Non-pigmented ciliary epithelial cell (primary cell): ENCODE results near the gene ZNF33A.
A peak's percentile ranks its signal among the peaks of the same experiment; 100 is the strongest.
"Not testable (repeated sequence)": the region's sequence is repeated elsewhere in the genome, so short reads cannot be mapped to it uniquely, and the experiment has no call there.

ENCODE experiments used
- DNase-seq: peaks from one replicate; pipeline ENCODE4 v3.0.0-alpha.2; 2010; ENCODE audit warnings: low read depth

The ZNF33A gene

DNA sequence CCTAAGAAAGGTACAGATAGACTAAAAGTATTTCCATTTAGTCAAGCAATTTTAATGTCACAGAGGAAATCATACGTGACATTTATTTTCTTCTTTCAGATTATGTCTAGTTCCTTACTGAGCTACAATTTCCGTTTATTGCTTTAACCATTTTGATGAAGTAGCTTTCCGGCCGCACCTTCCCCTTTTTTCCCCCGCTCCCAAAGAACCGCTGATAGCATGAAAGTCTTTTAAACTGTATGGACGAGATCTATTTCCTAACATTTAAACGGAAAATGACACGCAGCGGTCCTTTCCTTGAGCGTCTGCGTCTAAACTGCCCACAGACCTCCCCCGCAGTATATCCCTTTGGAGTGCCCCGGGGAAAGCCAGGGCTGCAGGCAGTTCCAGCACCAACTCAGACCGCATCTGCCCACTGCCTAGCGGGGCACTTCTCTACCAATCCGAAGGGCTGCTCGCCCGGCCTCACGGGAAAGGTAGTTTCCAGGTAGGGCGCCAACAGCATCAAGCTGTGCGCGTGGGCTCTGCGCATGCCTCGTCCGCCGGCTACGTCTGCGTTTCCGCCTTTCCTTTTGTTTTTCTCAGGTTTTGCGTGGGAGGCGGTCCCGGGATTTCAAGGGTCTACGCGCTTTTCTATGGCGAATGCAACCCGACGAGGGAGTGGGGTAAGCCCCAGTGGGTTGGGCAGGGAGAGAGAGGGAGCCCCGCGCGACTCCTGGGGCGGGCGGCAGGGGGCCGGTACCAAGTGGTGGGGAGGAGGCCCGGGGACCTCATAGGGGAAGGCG is at the start of gene ZNF33A:
ZNF33A (plus strand) TSS at position 557 of the 785 bp plus-strand sequence. CDS start 1,667 bp downstream, outside the sequence.
- peak; percentile 55 for DNase-seq

DNA sequence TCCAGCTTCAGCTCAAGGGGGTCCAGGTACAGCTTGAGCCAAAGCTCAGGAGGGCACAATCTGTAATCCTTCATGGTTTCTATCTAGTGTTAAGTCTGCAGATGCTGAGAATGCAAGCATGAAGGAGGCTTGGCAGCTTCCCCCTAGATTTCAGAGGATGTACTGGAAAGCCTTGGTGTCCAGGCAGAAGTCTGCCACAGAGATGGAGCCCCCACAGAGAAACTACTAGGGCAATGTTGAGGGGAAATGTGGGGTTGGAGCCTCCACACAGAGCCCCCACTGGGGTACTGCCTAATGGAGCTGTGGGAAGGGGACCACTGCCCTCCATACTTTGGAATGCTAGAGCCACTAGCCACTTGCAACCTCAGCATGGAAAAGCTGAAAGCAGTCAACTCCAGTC is 45.5 kb upstream of the ZNF33A start:
- DNase-seq, result no peak

DNA sequence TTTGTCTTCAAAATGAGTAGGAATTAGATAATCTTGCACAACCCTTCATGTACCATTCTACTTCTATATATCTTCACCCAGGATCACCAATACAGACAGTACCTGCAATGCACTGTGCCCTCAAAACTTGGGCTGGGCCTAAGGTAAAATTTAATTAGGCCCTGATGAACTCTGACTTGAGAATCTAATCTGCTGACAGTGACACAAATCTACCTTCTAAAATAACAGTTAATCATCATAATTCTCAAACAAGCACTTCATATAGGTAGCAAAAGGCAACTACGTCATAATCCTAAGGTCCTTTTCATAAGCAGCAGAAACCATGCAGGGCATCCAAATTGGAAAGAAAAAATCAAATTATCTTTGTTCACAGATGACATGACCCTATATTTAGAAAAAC is 38.1 kb upstream of the ZNF33A start:
- no peak for DNase-seq

DNA sequence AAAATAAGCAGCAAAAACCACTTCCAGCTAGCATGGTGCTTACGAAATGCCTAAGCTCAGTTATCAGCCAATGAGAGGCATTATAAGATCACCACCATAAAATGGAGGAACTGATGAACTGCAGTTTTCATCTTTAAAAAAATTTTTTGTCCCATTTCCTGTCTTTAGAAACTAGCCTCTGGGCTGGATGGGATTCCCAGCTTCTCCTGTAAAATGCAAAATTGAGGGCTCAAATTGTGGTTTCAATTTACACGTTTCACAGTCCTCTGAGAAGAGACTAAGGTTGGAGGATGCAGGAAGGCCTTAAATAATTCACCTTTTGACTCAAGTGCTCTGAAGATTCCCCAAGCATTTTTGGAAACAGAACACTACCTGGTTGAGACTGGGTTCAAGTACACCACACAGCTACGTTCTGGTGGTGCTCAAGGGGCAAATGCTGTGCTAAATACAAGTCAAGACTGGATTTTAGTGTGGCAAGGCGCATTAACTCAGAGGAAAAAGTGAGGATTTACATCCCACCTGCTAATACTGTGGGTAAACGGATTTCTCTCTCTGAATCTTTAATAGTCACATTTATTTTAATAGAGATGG is 35.0 kb upstream of the ZNF33A start:
- DNase-seq, result no peak

DNA sequence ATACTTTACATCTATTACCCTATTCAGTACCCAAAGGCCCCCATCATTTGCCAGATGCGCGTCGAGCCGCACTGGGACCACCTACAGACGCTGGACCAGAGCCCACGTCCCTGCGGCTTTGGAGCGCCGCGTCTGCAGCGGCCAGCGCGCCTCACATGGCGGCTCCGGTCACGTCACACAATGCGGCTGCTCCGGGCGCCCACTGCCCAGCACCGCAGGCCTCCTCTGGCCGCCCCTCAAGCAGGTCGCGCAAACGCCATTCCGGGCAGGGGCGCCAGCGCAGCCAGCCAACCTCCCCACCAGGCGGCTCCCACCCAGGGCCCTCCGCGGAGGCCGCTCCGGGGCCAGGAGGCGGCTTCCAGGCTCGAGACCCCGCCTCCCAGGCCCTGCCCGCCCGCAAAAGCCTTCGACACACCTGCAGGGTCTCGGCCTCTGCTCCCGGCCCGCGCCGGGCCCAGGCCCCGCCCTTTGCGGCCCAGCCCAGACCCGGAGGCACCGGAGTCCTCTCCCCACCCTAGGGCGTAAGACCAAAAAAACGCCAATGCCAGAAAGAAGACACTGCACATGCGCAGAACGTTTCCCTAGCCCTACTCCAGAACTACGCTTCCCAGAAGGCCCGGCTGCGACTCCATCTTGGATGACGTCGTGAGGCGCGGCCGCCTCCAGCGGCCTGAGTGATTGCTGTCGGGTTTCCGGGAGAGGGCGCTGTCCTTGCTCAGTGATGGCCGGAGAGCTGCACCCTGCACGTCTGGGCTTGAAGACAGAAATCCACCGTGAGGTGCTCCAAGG is 34.2 kb upstream of the ZNF33A start, which contains the start of gene ZNF25:
ZNF25 (minus strand) TSS at position 557 of the 789 bp plus-strand sequence. CDS start 4,925 bp downstream, outside the sequence.
- DNase-seq, result peak; percentile 93

DNA sequence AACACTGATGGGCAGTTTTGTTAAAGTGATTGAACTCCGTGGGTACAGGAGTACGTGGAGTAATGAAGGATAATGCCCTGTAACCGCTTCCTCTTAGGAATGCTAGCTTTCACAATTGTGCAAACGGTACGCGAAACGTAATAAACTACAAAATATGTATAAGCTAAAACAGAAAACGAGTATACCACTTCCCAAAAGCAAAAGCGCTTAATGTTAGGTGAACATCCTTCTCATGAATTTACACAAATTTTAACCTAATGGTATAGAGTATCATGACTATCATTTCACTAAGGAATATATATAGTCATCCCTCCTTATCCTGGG is 33.6 kb upstream of the ZNF33A start:
- no peak for DNase-seq

DNA sequence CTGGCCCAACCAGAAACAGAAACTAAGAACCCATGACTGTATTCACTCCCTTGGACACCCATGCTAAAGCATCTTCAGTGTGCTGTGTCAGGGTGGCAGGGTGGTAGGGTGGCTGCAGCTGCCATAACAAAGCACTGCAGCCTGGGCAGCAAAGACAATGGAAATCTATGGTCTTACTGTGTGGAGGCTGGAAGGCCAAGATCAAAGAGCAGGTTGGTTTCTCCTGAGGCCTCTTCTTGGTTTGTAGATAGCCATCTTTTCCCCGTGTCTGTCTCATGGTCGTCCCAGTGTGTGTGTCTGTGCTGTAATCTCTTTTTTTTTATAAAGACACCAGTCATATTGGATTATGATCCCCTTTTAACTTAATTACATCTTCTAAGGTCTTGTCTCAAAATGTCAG is 18.8 kb upstream of the ZNF33A start:
- no peak for DNase-seq

DNA sequence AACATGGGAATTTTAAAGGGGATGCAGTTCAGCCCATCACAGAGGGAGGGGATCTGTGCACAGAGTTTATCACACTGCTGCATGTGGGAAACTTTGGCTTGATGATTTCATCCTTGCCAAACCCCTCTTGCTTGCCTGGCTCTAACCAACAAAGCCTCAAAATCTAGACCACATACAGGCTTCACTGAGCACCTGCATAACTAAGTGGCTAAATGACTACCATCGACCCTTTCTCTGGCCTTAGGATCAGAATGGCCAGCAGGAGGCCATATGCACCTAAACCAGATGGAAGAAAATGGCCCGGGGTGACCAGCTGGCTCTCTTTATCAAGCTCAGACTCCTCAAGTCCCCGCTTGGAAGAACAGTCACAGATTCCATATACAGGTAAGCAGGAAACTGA is 18.4 kb upstream of the ZNF33A start:
- no peak for DNase-seq

DNA sequence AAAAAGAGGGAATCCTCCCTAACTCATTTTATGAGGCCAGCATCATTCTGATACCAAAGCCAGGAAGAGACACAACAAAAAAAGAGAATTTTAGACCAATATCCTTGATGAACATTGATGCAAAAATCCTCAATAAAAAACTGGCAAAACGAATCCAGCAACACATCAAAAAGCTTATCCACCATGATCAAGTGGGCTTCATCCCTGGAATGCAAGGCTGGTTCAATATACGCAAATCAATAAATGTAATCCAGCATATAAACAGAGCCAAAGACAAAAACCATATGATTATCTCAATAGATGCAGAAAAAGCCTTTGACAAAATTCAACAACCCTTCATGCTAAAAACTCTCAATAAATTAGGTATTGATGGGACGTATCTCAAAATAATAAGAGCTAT is 11.6 kb upstream of the ZNF33A start:
- not testable (repeated sequence) for DNase-seq

DNA sequence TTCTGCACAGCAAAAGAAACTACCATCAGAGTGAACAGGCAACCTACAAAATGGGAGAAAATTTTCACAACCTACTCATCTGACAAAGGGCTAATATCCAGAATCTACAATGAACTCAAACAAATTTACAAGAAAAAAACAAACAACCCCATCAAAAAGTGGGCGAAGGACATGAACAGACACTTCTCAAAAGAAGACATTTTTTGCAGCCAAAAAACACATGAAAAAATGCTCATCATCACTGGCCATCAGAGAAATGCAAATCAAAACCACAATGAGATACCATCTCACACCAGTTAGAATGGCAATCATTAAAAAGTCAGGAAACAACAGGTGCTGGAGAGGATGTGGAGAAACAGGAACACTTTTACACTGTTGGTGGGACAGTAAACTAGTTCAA is 10.0 kb upstream of the ZNF33A start:
- DNase-seq, result not testable (repeated sequence)

DNA sequence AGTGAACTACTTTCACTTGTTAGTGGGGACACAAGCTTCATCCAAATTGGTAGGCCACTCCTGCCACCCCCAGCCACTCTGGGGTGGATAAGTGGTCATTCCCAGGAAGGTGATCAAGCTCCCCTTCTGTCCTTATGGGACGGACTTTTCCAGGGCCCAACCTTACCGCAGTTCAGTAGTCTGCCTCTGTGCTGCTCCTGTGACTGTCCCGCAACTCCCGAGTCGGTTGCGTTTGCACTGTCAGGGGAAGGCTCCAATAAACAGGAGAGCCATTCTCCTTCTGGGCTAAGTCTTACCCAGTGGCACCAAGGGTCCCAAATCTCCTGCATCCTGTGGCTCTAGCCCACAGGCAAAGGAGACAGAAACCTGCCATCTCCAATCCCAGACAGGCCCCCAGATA is 7.4 kb upstream of the ZNF33A start:
- no peak for DNase-seq

DNA sequence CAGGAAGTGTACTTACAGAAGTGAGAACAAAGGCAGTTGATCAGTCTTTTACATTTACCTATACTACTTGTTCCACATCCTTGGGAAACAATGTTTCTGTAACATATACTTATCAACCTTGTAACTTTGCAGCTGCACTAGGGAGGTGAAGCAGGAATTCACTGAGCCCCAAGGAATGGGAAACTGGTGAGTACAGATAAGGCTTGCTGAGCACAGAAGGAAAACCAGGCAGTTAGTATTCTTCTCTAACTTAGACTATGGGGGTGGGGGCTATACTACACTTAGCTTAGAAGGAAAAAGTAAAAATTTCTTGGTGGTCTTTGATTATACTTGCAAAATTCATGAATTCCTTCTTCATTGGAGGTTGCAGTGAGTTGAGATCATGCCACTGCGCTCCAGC is 6.9 kb upstream of the ZNF33A start:
- DNase-seq, result no peak

DNA sequence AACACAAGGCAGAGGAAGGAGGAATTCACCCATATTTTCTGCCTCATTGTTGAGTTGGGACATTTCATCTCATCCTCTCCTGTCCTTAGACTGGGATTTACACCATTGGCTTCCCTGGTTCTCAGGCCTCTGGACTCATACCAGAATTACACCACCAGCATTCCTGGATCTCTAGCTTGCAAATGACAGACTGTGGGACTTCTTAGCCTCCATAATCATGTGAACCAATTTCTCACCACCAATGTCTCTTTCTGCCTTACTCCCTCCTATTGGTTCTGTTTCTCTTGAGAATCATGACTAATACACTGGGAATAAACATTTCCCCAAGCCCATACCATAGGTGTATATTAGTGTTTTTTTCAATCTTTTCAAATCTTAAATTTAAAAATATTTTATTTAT is 2.9 kb upstream of the ZNF33A start:
- DNase-seq, result no peak

DNA sequence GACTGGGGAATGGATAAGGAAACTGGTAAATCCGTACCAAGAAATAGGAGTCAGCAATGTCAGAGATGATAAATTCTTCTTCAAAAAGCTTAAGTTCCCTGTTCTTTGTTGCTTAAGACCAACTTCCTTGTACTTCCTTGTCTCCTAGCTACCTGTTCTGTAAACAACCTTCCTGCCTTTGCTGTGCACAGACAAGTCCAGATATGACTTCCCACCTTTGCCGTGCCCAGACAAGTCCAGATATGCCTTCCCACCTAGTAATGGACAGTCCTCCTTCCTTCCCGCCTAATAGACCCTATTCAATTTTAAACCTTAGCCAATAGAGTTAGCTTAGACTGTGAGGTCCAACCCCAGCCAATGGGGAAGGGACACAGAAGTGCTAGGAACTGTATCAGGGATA is 2.5 kb upstream of the ZNF33A start:
- no peak for DNase-seq

DNA sequence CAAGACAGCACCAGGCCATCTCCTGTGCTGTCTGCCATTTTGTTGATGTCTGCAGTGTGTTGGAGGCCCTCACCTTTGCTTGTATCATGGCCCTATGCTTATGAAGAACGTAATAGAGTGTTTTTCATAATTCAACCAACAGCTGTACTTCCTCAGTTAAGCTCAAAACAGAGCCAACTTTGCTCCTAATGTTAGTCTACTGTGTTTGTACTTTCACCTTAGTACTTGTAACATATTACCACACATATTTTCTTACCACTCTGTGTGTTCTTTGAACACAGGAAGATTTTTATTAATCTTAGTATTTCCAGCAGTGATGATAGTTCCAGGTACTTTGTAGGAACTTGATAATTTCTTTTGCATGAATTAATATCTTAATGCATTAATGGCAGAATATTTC is 5.9 kb downstream of the ZNF33A start:
- no peak for DNase-seq

DNA sequence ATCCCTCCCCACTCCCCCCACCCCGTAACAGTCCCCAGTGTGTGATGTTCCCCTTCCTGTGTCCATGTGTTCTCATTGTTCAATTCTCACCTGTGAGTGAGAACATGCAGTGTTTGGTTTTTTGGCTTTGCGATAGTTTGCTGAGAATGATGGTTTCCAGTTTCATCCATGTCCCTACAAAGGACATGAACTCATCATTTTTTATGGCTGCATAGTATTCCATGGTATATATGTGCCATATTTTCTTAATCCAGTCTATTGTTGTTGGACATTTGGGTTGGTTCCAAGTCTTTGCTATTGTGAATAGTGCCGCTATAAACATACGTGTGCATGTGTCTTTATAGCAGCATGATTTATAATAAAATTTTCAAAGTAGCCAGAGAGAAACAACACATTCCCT is 8.6 kb downstream of the ZNF33A start:
- DNase-seq, result not testable (repeated sequence)

DNA sequence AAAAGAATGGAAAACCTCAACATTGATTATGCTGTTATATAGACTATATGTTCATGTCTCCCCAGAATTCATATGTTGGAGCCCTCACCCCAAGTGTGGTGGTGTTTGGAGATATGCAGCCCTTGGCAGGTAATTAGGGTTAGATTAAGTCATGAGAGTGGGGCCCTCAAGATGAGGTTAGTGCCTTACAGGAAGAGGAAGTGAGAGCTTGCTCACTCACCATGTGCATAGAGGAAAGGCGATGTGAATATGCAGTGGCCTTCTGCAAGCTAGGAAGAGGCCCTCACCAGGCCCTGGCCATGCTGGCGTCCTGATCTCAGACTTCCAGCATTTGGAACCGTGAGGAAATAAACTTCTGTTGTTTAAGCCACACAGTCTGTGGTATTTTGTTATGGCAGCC is 14.8 kb downstream of the ZNF33A start:
- DNase-seq, result no peak

DNA sequence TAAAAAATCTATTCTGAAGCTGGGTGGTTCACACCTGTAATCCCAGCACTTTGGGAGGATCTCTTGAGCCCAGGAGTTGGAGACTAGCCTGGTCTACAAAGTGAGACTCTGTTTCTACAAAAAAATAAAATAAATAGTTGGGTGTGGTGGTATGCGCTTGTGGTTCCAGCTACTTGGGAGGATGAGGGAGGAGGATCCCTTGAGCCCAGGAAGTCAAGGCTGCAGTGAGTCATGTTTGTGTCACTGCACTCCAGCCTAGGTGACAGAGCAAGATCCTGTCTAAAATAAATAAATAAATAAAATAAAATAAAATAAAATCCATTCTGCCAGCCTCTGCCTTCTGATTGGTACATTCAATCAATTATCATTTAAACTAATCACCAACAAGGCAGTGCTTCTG is 17.5 kb downstream of the ZNF33A start:
- DNase-seq, result no peak

DNA sequence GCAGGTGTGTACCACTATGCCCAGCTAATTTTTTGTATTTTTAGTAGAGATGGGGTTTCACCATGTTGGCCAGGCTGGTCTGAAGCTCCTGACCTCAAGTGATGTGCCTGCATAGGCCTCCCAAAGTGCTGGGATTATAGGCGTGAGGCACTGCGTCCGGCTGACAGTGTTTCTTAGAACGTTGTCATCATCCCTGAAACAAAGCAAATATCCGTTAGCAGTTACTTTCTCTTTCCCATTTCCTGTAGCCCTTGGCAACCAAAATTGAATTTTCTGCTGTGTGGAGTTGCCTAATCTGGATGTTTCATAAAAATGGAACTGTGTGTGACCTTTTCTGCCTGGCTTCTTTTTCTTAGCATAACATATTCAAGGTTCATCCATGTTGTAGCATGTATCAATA is 22.4 kb downstream of the ZNF33A start:
- no peak for DNase-seq

DNA sequence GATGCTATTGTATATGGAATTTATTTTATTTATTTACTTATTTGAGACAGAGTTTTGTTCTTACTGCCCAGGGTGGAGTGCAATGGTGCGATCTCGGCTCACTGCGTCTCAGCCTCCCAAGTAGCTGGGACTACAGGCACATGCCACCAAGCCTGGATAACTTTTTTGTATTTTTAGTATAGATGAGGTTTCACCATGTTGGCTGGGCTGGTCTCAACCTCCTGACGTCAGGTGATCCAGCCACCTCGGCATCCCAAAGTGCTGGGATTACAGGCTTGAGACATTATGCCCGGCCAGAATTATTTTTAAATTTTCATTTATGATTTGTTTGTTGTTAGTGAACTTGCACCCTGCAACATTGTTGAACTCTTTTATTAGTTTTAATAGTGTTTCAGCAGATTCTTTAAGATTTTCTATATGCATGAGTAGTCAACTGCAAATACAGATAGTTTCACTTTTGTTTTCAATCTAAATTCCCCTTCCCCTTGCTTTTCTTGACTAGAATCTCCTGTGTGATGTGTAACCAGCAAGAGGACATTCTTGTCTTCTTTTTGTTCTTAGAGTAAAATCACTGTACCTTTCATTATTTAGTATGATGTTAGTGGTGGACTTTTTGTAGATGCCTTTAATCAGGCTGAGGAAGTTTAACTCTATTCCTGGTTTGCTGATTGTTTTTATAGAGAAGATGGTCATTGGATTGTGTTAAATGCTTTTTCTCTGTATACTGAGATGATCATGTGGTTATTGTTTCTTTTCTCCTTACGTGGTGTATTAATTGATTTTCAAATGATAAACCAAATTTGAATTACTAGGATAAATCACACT is 27.8 kb downstream of the ZNF33A start:
- DNase-seq, result no peak

DNA sequence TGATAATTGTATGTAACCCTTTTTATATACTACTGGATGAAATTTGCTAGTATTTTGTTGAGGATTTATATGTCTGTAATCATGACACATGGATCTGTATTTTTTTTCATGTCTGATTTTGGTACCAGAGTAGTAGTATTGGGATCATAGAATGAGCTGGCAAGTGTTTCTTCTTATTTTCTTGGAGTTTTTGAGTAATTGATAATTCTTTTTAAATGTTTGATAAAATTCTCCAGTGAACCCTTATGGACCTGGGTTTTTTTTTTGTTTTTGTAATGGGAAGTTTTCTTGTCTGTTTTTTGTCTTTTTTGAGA is 28.4 kb downstream of the ZNF33A start:
- no peak for DNase-seq

DNA sequence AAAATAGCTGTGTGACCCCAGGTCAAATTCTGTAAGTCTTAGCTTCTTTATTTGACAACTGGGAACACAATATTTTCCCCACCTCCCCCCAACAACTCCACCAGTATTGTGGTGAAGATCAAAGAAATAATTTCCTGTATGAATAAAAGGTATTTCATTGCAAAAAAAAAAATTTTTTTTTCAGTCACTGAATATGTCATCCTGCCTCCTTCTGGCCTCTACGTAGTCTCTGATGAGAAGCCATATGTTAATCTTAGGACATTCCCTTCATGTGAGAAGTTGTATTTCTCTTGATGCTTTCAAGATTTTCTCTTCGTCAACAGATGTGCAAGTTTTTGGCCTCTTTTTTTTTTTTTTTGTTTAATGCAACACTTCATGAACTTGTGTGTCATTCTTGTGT is 33.0 kb downstream of the ZNF33A start:
- no peak for DNase-seq
